PC-9 (cell line): Measurements from ENCODE around the gene SLC13A2. TPM values are rescaled to one million over a fixed set of nuclear protein-coding genes. Genes with fewer than 3 reads are reported as not detected.

Experiments used
- BruUV-seq: library from RNA; stranded (reverse); fragments of 400-500 nt; replicated peaks from 2 replicates; lab custom pipeline; 2021; lab: Mats Ljungman, UMichigan
- CTCF ChIA-PET: fragments of 300-600 bp; sonication (Branson Sonifier 250); formaldehyde crosslinking; loops from one replicate; lab custom pipeline; 2022; ENCODE audit warnings: antibody characterized with exemption; lab: Charles Lee
- POLR2A ChIA-PET: fragments of 300-600 bp; sonication (Branson Sonifier 250); formaldehyde crosslinking; loops from one replicate; lab custom pipeline; 2022; ENCODE audit warnings: antibody characterized with exemption; ENCODE audit not compliant: unreplicated experiment; lab: Charles Lee
- DNase-seq, 2 experiments: peaks; one replicate each; pipeline versions ENCODE4 v3.0.0 to v3.0.0-alpha.2; 2015 to 2022; ENCODE audit warnings: mixed read lengths in 1 of 2
- H2AFZ ChIP-seq: fragments of 200-600 bp; sonication (generic); 2 replicates; pipeline ENCODE4 v1.8.1; 2017; ENCODE audit warnings: antibody characterized with exemption
- H3F3A ChIP-seq: fragments of 200-600 bp; sonication (generic); 2 replicates; pipeline ENCODE4 v1.8.1; 2017; ENCODE audit warnings: antibody characterized with exemption, mild to moderate bottlenecking, low read depth; ENCODE audit not compliant: insufficient read depth
- H3K27ac ChIP-seq: fragments of 200-600 bp; sonication (generic); 2 replicates; pipeline ENCODE4 v1.6.1; 2016; ENCODE audit warnings: mixed run types
- H3K27me3 ChIP-seq: fragments of 200-600 bp; sonication (generic); 2 replicates; pipeline ENCODE4 v1.6.1; 2016; ENCODE audit warnings: low read depth, mixed run types; ENCODE audit not compliant: insufficient read depth
- H3K36me3 ChIP-seq: fragments of 200-600 bp; sonication (generic); 2 replicates; pipeline ENCODE4 v1.6.1; 2016; ENCODE audit warnings: low read depth, mixed run types
- H3K4me1 ChIP-seq: fragments of 200-600 bp; sonication (generic); replicated peaks from 2 replicates; pipeline ENCODE4 v1.6.1; 2016; ENCODE audit warnings: mixed run types; ENCODE audit not compliant: insufficient read depth
- H3K4me2 ChIP-seq: fragments of 200-600 bp; sonication (generic); 2 replicates; pipeline ENCODE4 v1.6.1; 2017; ENCODE audit warnings: mixed run types
- H3K4me3 ChIP-seq: fragments of 200-600 bp; sonication (generic); 2 replicates; pipeline ENCODE4 v1.6.1; 2016; ENCODE audit warnings: mixed run types
- H3K79me2 ChIP-seq: fragments of 200-600 bp; sonication (generic); 2 replicates; pipeline ENCODE4 v1.6.1; 2017; ENCODE audit warnings: low read depth, mixed run types
- H3K9me2 ChIP-seq: fragments of 200-600 bp; sonication (generic); 2 replicates; pipeline ENCODE4 v1.8.1; 2017; ENCODE audit warnings: mild to moderate bottlenecking; ENCODE audit not compliant: insufficient read depth
- H3K9me3 ChIP-seq: fragments of 200-600 bp; sonication (generic); 2 replicates; pipeline ENCODE4 v1.8.1; 2016; ENCODE audit warnings: low read depth; ENCODE audit not compliant: insufficient read depth
- H4K20me1 ChIP-seq: fragments of 200-600 bp; sonication (generic); 2 replicates; pipeline ENCODE4 v1.8.1; 2017; ENCODE audit not compliant: insufficient read depth
- CTCF ChIP-seq: fragments of 200-600 bp; sonication (generic); conservative IDR thresholded peaks from 2 replicates; pipeline ENCODE4 v1.6.1; 2017; ENCODE audit warnings: mixed run types, antibody characterized with exemption, mild to moderate bottlenecking, moderate library complexity
- EZH2 ChIP-seq: fragments of 200-600 bp; sonication (generic); IDR thresholded peaks from 2 replicates; pipeline ENCODE4 v1.8.0; 2017; ENCODE audit warnings: antibody characterized with exemption, low read depth
- intact Hi-C: fragments of 100-400 bp; cut with micrococcal nuclease; formaldehyde crosslinking; loops from one replicate; pipeline ENCODE4 v1.10.0; 2022; ENCODE audit not compliant: unreplicated experiment
- total RNA-seq: library from RNA; stranded (reverse); gene quantifications from 2 replicates; pipeline ENCODE4 v1.2.3, GENCODE V29; 2021

The SLC13A2 gene
- total RNA-seq, 1 experiment from 2014 or later: not detected

DNA sequence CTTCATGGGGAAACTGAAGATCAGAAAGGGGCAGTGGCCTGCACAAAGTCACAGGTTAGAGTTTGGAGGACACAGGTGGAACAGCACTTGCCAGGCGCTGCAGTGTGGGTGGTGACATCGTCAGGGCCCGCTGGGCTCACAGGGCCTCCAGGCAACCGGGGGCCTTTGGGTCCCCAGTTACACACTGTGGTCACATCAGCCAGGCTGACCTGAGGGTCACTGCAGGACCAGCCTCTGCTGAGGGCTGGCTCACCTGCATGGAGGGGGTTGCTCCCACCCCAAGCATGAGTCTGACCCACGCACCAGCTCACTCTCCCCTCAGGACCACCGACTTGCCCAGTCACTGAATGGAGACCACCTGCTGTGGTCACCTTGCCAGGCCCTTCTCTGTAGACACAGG, 49.7 kb downstream of the SLC13A2 start:
- Histone ChIP-seq H2AFZ (no peak overlapping the region), H3K79me2 (no peaks in the 10 kb centered on the region), H3K9me2 (no peaks in the 10 kb centered on the region), H4K20me1 (no peaks in the 10 kb centered on the region), H3K27ac (no peak overlapping the region), H3K9me3 (no peaks in the 10 kb centered on the region), H3K4me2 (no peak overlapping the region), H3F3A (peaks cover 5% of the 10 kb centered on the region; the same call in 1 of the 2 replicates), H3K4me1 (peaks cover 29% of the 10 kb centered on the region), H3K27me3 (no peaks in the 10 kb centered on the region; the same call in 1 of the 2 replicates), H3K36me3 (no peaks in the 10 kb centered on the region), H3K4me3 (no peak overlapping the region)
- no TSS peak for BruUV-seq
- POLR2A ChIA-PET: no interaction called here
- TF ChIP-seq EZH2 (no peak), CTCF (no peak)
- no peak for DNase-seq
- intact Hi-C loops: no loop called here
- CTCF ChIA-PET: no interaction called here

DNA sequence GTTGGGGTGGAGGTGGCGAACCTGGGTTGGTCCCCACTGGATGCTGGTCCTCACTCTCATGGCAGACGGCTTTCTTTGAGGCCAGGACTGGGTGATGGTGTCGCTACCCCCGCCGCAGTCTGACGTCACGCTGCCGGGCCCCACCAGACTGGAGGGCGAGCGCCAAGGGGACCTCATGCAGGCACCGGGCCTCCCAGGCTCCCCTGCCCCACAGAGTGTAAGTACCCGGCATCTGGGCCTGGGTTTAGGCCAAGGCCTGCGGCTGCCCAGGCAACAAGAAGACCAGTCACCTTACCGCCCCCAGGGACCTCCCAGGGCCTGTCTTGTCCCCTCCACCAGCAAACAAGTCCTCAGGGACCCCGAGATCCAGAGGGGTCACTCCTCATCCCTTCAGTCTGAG, 50.4 kb downstream of the SLC13A2 start:
- BruUV-seq: no TSS peak
- H3K36me3 ChIP-seq: no peaks in the 10 kb centered on the region
- no peak for DNase-seq
- TF ChIP-seq CTCF: no peak
- no peak for TF ChIP-seq EZH2
- H3K79me2 ChIP-seq: no peaks in the 10 kb centered on the region
- no peaks in the 10 kb centered on the region for H3K9me2 ChIP-seq
- H3K27me3 ChIP-seq: no peaks in the 10 kb centered on the region; the same call in 1 of the 2 replicates
- intact Hi-C loops: no loop called here
- no peak overlapping the region for H3K4me2 ChIP-seq
- H3K4me3 ChIP-seq: no peak overlapping the region
- H2AFZ ChIP-seq: no peak overlapping the region
- no peaks in the 10 kb centered on the region for H4K20me1 ChIP-seq
- peaks cover 5% of the 10 kb centered on the region; the same call in 1 of the 2 replicates for H3F3A ChIP-seq
- H3K9me3 ChIP-seq: no peaks in the 10 kb centered on the region
- CTCF ChIA-PET: no interaction called here
- POLR2A ChIA-PET: no interaction called here
- no peak overlapping the region for H3K27ac ChIP-seq
- peaks cover 32% of the 10 kb centered on the region for H3K4me1 ChIP-seq

DNA sequence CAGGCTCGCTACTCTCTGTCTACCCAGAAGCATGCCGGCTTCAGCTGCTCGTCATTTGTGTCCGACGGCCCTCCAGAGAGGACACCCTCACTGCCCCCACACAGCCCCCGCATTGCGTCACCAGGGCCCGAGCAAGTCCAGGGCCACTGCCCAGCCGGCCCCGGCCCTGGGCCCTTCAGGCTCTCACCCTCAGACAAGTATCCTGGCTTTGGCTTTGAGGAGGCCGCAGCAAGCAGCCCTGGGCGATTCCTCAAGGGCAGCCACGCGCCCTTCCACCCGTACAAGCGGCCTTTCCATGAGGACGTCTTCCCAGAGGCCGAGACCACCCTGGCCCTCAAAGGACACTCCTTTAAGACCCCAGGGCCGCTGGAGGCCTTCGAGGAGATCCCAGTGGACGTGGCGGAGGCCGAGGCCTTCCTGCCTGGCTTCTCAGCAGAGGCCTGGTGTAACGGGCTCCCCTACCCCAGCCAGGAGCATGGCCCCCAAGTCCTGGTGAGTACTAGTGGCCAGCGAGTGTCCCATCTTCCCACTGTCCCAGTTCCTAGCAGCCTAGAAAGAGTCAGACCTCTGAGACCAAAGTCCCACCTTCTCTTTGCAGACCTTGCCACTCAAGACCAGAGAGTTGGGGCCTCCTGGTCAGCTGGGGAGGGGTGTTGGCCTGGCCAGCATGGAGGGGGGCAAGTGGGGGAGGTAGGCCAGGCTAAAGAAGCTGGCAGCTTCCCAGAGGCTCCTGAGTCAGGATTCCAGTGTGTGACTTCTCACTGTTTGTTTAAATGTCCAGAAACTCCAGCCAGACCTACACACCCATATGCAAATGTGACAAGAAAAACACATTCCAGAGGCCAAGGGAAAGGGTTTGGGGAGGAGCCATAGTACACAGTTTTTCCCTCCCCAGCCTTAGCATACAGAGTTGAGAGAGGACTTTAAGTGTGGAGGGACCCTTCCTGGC, 51.3 kb downstream of the SLC13A2 start:
- ChIA-PET CTCF (no interaction called here), POLR2A (no interaction called here)
- Histone ChIP-seq H4K20me1 (no peaks in the 10 kb centered on the region), H3K4me2 (peak overlapping the region; percentile 26; the same call in 1 of the 2 replicates), H3K27ac (no peak overlapping the region), H3K4me3 (no peak overlapping the region), H3K27me3 (no peaks in the 10 kb centered on the region; the same call in 1 of the 2 replicates), H3K79me2 (no peaks in the 10 kb centered on the region), H3F3A (peaks cover 5% of the 10 kb centered on the region; the same call in 1 of the 2 replicates), H3K4me1 (peaks cover 32% of the 10 kb centered on the region), H3K9me3 (no peaks in the 10 kb centered on the region), H3K36me3 (no peaks in the 10 kb centered on the region), H3K9me2 (no peaks in the 10 kb centered on the region), H2AFZ (no peak overlapping the region)
- TF ChIP-seq CTCF: no peak
- DNase-seq: peak; percentile 64 to 77
- intact Hi-C loops: no loop called here
- BruUV-seq: no TSS peak
